Kidney (tissue), 14 donors: ENCODE data around the gene SPPL2C. TPM values are rescaled to one million over a fixed set of nuclear protein-coding genes. Genes with fewer than 3 reads are reported as not detected.

ENCODE experiments used
- DNase-seq, 5 donors: peaks; one replicate each; pipeline ENCODE4 v3.0.0-alpha.2; 2013 to 2020
- FAIRE-seq: peaks from 2 replicates; lab custom pipeline; 2012; peaks lifted over from hg19 to GRCh38; lab: Jason Lieb, UNC
- H3K27ac ChIP-seq, 2 donors: one replicate each; pipeline ENCODE4 v1.7.0; 2013; ENCODE audit warnings: low read depth in 2 of 2, low read length in 2 of 2, inconsistent platforms in 1 of 2
- H3K27me3 ChIP-seq: one replicate; pipeline ENCODE4 v1.7.1; 2013; ENCODE audit warnings: low read length, inconsistent platforms; ENCODE audit not compliant: control insufficient read depth, insufficient read depth
- H3K36me3 ChIP-seq, 3 donors: one replicate each; pipeline versions ENCODE4 v1.7.0 to v1.7.1; 2013; ENCODE audit warnings: low read length in 3 of 3, control low read depth in 1 of 3, inconsistent platforms in 1 of 3; ENCODE audit not compliant: insufficient read depth in 3 of 3, control insufficient read depth in 2 of 3
- H3K4me1 ChIP-seq, 3 donors: one replicate each; pipeline versions ENCODE4 v1.7.0 to v1.7.1; 2013; ENCODE audit warnings: low read length in 3 of 3, inconsistent platforms in 1 of 3, low read depth in 1 of 3; ENCODE audit not compliant: control insufficient read depth in 2 of 3, insufficient read depth in 2 of 3
- H3K4me3 ChIP-seq, 3 donors: one replicate each; pipeline versions ENCODE4 v1.7.0 to v1.8.1; 2013; ENCODE audit warnings: low read length in 3 of 3, control low read depth in 1 of 3, inconsistent platforms in 1 of 3
- H3K9ac ChIP-seq, 3 donors: one replicate each; pipeline versions ENCODE4 v1.7.0 to v1.7.1; 2013; ENCODE audit warnings: low read length in 3 of 3, control low read depth in 1 of 3, inconsistent platforms in 1 of 3
- H3K9me3 ChIP-seq, 3 donors: one replicate each; pipeline versions ENCODE4 v1.7.0 to v1.7.1; 2013; ENCODE audit warnings: low read length in 3 of 3, control low read depth in 1 of 3, inconsistent platforms in 1 of 3; ENCODE audit not compliant: control insufficient read depth in 2 of 3, insufficient read depth in 1 of 3
- CTCF ChIP-seq: IDR thresholded peaks from 3 replicates; pipeline ENCODE4 v1.5.1; 2012; ENCODE audit warnings: mild to moderate bottlenecking, moderate library complexity, borderline replicate concordance; ENCODE audit not compliant: insufficient read depth; ENCODE audit errors: extremely low read depth
- intact Hi-C: fragments of 100-400 bp; cut with DNase I; formaldehyde crosslinking; loops from one replicate; pipeline ENCODE4 v1.11.1; 2022
- polyA plus RNA-seq: library from polyadenylated mRNA; stranded (reverse); fragments of 350-450 nt; fragmentation: Illumina TruSeq; extraction: RNeasy Lipid Tissue Mini Kit (QIAGEN cat#74804); gene quantifications from one replicate; pipeline ENCODE4 v1.2.3, GENCODE V29; 2014; ENCODE audit warnings: low read depth, low replicate concordance; ENCODE audit not compliant: insufficient read depth
- total RNA-seq: library from RNA; stranded (reverse); fragmentation: NEBNext Ultra II Directional; extraction: Animal tissue kit (Norgen Biotek cat#: 25700); gene quantifications from one replicate; pipeline ENCODE4 v1.2.1, GENCODE V29; 2021
- donor health status: control.
- donor health status: control.
- donor health status: control.
- donor health status: control.
- donor health status: control.
- donor health status: DM: yes; HTN: yes; CAD: no.
- donor health status: Normal renal cell carcinoma (clear cell type).

Gene SPPL2C
- total and polyA plus RNA-seq, 2 donors from 2014 or later: not detected

- intact Hi-C loops: no loop called here
- Histone ChIP-seq H3K9ac (no peak overlapping the region), H3K4me3 (no peak overlapping the region), H3K4me1 (no peaks in the 10 kb centered on the region), H3K36me3 (no peaks in the 10 kb centered on the region), H3K27ac (no peak overlapping the region), H3K27me3 (no peaks in the 10 kb centered on the region), H3K9me3 (no peaks in the 10 kb centered on the region)
- no peak for TF ChIP-seq CTCF
- no peak for FAIRE-seq
- no peak for DNase-seq
These were observed 16.0 kb upstream of the SPPL2C start for GRCh38 chr17:45828582-45829133.

DNA sequence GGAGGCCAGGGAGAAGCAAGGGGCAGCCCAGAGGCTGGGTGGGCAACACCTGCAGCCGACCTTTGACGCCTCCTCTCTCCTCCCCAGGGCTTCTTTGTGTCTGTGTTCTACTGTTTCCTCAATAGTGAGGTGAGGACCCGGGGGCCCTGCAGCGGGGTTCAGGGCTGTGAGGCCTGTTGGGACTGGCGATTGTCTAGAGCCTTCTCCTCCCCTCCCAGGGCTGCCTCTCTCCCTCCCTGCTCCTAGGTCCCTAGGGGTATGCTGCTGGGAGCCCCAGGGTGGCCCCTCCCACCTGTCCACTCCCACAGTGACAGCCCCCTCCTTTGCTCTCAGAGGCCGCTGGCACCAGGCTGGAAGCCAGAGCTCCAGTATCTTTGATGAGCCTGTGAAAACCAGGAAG lies 10.8 kb upstream of the SPPL2C start:
- Histone ChIP-seq H3K36me3 (no peaks in the 10 kb centered on the region), H3K9ac (no peak overlapping the region), H3K9me3 (no peaks in the 10 kb centered on the region), H3K4me1 (no peaks in the 10 kb centered on the region), H3K4me3 (no peak overlapping the region), H3K27ac (no peak overlapping the region), H3K27me3 (no peaks in the 10 kb centered on the region)
- no peak for DNase-seq
- no peak for TF ChIP-seq CTCF
- intact Hi-C loops: loop anchor here (5.0 kb wide), 1 partner anchor 192 kb away; no protein-coding TSS in a partner anchor
- FAIRE-seq: no peak

GRCh38 chr17:45834471-45835396 lies 9.9 kb upstream of the SPPL2C start:
- DNase-seq (no peak), FAIRE-seq (no peak)
- Histone ChIP-seq H3K4me1 (no peaks in the 10 kb centered on the region), H3K27ac (no peak overlapping the region), H3K9me3 (no peaks in the 10 kb centered on the region), H3K4me3 (no peak overlapping the region), H3K36me3 (no peaks in the 10 kb centered on the region), H3K9ac (no peak overlapping the region), H3K27me3 (no peaks in the 10 kb centered on the region)
- TF ChIP-seq CTCF: no peak
- intact Hi-C loops: loop anchor here (5.0 kb wide), 1 partner anchor 192 kb away; no protein-coding TSS in a partner anchor
